ENCODE data around the gene PSEN2. TPM values are rescaled to one million over a fixed set of nuclear protein-coding genes. Genes with fewer than 3 reads are reported as not detected.
"Not testable (repeated sequence)": the region's sequence is repeated elsewhere in the genome, so short reads cannot be mapped to it uniquely, and the experiment has no call there.

Gene PSEN2
- polyA plus RNA-seq, 1 donor (not counting 4 experiments of a cell fraction or from before 2014, with no cell fraction given): 9.5 TPM

DNA sequence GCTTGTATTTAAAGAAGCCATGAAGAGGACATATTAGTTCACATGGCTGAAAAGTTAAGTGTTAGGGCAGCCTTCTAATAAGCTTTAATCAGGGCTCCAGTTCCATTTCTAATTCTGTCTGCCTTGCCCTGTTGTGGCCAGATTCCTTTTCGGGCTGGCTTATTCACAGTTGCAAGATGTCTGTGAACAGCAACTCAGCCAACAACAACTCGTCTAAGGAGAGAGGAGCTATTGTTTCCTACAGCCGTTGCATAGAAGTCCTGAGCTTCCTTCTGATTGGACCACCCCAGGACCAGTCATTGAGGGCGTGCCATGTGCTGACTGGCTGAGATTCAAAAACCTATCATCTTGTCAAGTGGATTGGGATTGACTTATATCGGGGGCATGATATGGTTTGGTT, 51.1 kb downstream of the PSEN2 start:
- Histone ChIP-seq H3K9me1 (ENCODE audit: control insufficient read depth, extremely low read depth, insufficient read depth, low read length) (no peaks in the 10 kb centered on the region), H3K4me3 (ENCODE audit: control insufficient read depth in 2 of 3, extremely low read depth in 1 of 3, insufficient read depth in 2 of 3, low read depth in 1 of 3, low read length in 3 of 3) (no peak overlapping the region), H3K27me3 (ENCODE audit: control insufficient read depth, extremely low read depth, insufficient read depth, low read length) (no peaks in the 10 kb centered on the region), H3K9me3 (ENCODE audit: control insufficient read depth, low read depth, low read length) (no peaks in the 10 kb centered on the region), H3K4me2 (ENCODE audit: control insufficient read depth, extremely low read depth, insufficient read depth, low read depth, low read length) (no peak overlapping the region), H2AFZ (ENCODE audit: control insufficient read depth, low read length) (no peak overlapping the region), H3K79me2 (ENCODE audit: control insufficient read depth, insufficient read depth, low read length) (no peaks in the 10 kb centered on the region), H3K27ac (ENCODE audit: control insufficient read depth, insufficient read depth, low read length) (no peak overlapping the region), H3K36me3 (ENCODE audit: control insufficient read depth in 2 of 2, extremely low read depth in 1 of 2, insufficient read depth in 2 of 2, low read length in 2 of 2) (no peaks in the 10 kb centered on the region), H3K9ac (ENCODE audit: control insufficient read depth, extremely low read depth, insufficient read depth, low read length) (no peak overlapping the region), H3K4me1 (ENCODE audit: control insufficient read depth, extremely low read depth, insufficient read depth, low read length) (no peaks in the 10 kb centered on the region), H4K20me1 (ENCODE audit: control insufficient read depth, extremely low read depth, insufficient read depth, low read length) (no peaks in the 10 kb centered on the region)
- no peak for FAIRE-seq
- dilution Hi-C loops (cut with MboI; ENCODE audit: extremely low pct_ligation_motif_present, low sequenced_read_pairs): no loop called here
- no peak for DNase-seq (ENCODE audit: low read depth, low spot score)
- TF ChIP-seq, protein P1, sequence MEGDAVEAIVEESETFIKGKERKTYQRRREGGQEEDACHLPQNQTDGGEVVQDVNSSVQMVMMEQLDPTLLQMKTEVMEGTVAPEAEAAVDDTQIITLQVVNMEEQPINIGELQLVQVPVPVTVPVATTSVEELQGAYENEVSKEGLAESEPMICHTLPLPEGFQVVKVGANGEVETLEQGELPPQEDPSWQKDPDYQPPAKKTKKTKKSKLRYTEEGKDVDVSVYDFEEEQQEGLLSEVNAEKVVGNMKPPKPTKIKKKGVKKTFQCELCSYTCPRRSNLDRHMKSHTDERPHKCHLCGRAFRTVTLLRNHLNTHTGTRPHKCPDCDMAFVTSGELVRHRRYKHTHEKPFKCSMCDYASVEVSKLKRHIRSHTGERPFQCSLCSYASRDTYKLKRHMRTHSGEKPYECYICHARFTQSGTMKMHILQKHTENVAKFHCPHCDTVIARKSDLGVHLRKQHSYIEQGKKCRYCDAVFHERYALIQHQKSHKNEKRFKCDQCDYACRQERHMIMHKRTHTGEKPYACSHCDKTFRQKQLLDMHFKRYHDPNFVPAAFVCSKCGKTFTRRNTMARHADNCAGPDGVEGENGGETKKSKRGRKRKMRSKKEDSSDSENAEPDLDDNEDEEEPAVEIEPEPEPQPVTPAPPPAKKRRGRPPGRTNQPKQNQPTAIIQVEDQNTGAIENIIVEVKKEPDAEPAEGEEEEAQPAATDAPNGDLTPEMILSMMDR (optimal IDR thresholded peaks at IDR 0.05 in 1 of 3, IDR thresholded peaks at IDR 0.05 in 1 of 3, conservative IDR thresholded peaks at IDR 0.05 in 1 of 3; ENCODE audit: extremely low read depth in 1 of 3, insufficient read depth in 2 of 3, low read length in 3 of 3): no peak
- TF ChIP-seq EZH2 (IDR thresholded peaks at IDR 0.05; ENCODE audit: low read length): no peak

DNA sequence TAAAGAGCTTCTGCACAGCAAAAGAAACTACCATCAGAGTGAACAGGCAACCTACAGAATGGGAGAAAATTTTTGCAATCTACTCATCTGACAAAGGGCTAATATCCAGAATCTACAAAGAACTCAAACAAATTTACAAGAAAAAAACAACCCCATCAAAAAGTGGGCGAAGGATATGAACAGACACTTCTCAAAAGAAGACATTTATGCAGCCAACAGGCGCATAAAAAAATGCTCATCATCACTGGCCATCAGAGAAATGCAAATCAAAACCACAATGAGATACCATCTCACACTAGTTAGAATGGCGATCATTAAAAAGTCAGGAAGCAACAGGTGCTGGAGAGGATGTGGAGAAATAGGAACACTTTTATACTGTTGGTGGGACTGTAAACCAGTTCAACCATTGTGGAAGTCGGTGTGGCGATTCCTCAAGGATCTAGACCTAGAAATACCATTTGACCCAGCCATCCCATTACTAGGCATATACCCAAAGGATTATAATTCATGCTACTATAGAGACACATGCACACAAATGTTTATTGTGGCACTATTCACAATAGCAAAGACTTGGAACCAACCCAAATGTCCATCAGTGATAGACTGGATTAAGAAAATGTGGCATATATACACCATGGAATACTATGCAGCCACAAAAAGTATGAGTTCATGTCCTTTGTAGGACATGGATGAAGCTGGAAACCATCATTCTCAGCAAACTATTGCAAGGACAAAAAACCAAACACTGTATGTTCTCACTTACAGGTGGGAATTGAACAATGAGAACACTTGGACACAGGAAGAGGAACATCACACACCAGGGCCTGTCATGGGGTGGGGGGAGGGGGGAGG, 59.1 kb downstream of the PSEN2 start:
- H2AFZ ChIP-seq (ENCODE audit: control insufficient read depth, low read length); H3K9ac ChIP-seq (ENCODE audit: control insufficient read depth, extremely low read depth, insufficient read depth, low read length); H3K9me3 ChIP-seq (ENCODE audit: control insufficient read depth, low read depth, low read length); H3K27me3 ChIP-seq (ENCODE audit: control insufficient read depth, extremely low read depth, insufficient read depth, low read length); H3K4me3 ChIP-seq (ENCODE audit: control insufficient read depth in 2 of 3, extremely low read depth in 1 of 3, insufficient read depth in 2 of 3, low read depth in 1 of 3, low read length in 3 of 3); dilution Hi-C loops (cut with MboI; ENCODE audit: extremely low pct_ligation_motif_present, low sequenced_read_pairs); H3K9me1 ChIP-seq (ENCODE audit: control insufficient read depth, extremely low read depth, insufficient read depth, low read length); H3K4me2 ChIP-seq (ENCODE audit: control insufficient read depth, extremely low read depth, insufficient read depth, low read depth, low read length); H3K27ac ChIP-seq (ENCODE audit: control insufficient read depth, insufficient read depth, low read length); FAIRE-seq; H3K4me1 ChIP-seq (ENCODE audit: control insufficient read depth, extremely low read depth, insufficient read depth, low read length); H3K79me2 ChIP-seq (ENCODE audit: control insufficient read depth, insufficient read depth, low read length); DNase-seq (ENCODE audit: low read depth, low spot score); H3K36me3 ChIP-seq (ENCODE audit: control insufficient read depth in 2 of 2, extremely low read depth in 1 of 2, insufficient read depth in 2 of 2, low read length in 2 of 2); H4K20me1 ChIP-seq (ENCODE audit: control insufficient read depth, extremely low read depth, insufficient read depth, low read length): not testable (repeated sequence)
